BE2C (cell line): Measurements from ENCODE around the gene HAUS5.

Experiments
- DNase-seq: peaks from one replicate; pipeline ENCODE4 v3.0.0-alpha.2; 2020
- H3K27me3 ChIP-seq: fragments of 250-450 bp; sonication (Bioruptor Pico); 2 replicates; pipeline ENCODE4 v1.5.1; 2020; ENCODE audit warnings: mild to moderate bottlenecking
- H3K36me3 ChIP-seq: fragments of 250-450 bp; sonication (Bioruptor Pico); 2 replicates; pipeline ENCODE4 v1.5.1; 2020; ENCODE audit warnings: mild to moderate bottlenecking
- H3K4me1 ChIP-seq: fragments of 250-450 bp; sonication (Bioruptor Pico); 2 replicates; pipeline ENCODE4 v1.5.1; 2020
- H3K4me3 ChIP-seq: 2 replicates; pipeline ENCODE4 v1.5.1; 2011; ENCODE audit warnings: low read depth, low read length
- H3K9me3 ChIP-seq: fragments of 250-450 bp; sonication (Bioruptor Pico); 2 replicates; pipeline ENCODE4 v1.5.1; 2020
- CTCF ChIP-seq: IDR thresholded peaks from 2 replicates; pipeline ENCODE4 v1.5.1; 2012; ENCODE audit warnings: mild to moderate bottlenecking, low read depth, low read length

HAUS5 gene

DNA sequence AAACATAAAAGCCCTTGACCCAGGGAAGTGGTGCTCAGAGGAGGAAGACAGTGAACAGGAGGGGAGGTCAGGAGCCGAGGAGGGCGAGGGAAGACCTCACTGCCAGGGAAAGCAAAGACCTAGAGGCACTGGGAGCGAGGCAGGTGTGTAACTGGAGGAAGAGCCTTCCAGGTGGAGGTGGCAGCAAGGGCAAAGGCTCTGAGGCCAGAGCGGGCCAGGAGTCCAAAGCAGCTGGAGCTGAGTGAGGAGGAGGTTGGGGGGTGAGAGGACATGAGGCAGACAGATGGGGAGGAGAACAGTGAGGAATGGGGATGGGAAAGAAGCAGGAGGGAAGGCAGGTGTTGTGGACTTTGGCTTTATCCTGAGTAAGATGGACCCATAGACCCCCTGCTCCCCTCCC lies 57.4 kb downstream of the HAUS5 start:
- Histone ChIP-seq H3K4me1 (no peaks in the 10 kb centered on the region), H3K27me3 (peaks cover 64% of the 10 kb centered on the region), H3K4me3 (no peak overlapping the region), H3K36me3 (no peaks in the 10 kb centered on the region), H3K9me3 (no peaks in the 10 kb centered on the region)
- TF ChIP-seq CTCF: no peak
- DNase-seq: no peak

DNA sequence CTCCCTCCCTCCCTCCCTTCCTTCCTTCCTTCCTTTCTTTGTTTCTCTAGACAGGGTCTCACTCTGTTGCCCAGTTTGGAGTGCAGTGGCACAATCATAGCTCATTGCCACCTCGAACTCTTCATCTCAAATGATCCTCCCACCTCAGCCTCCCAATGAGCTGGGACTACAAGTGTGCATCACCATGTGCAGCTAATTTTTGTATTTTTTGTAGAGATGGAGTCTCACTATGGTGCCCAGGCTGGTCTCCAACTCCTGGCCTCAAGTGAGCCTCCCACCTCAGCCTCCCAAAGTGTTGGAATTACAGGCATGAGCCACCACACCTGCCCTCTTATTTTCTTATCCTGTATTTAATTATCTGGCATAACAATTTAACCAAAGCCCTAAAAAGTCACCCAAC lies 58.2 kb downstream of the HAUS5 start:
- no peak overlapping the region for H3K4me3 ChIP-seq
- no peak for DNase-seq
- TF ChIP-seq CTCF: no peak
- no peaks in the 10 kb centered on the region for H3K4me1 ChIP-seq
- no peaks in the 10 kb centered on the region for H3K9me3 ChIP-seq
- H3K36me3 ChIP-seq: no peaks in the 10 kb centered on the region
- H3K27me3 ChIP-seq: peaks cover 67% of the 10 kb centered on the region

- DNase-seq: no peak
Measured at GRCh38 chr19:35671818-35672217, 59.3 kb downstream of the HAUS5 start.

DNA sequence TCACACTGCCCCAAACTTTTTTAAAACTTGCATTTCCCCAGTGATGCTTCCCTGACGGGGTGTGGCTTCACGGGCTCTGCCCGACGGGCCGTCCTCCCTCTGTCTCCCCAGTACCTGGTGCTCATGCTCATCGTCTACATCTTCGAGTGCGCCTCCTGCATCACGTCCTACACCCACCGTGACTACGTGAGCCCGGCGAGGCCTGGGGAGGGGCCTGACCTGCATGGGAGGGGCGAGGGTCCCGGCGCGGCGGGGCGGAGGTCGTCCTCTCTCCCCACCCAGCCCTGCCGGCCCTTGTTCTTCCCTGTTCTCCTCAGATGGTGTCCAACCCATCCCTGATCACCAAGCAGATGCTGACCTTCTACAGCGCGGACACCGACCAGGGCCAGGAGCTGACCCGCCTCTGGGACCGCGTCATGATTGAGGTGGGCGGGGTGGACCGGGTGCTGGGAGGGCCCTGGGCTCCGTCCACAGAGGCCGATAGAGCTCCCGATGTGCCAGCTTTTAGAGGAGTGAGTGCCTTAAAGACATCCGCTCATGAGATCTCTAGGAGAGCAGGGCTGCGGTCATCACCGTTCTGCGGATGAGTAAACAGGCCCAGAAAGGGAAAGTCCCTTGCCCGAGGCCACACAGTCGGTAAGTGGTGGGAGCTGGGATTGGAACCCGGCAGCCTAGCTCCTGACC lies 60.7 kb downstream of the HAUS5 start:
- peak; percentile 33 for DNase-seq
- no peak for TF ChIP-seq CTCF
- Histone ChIP-seq H3K27me3 (peaks cover 54% of the 10 kb centered on the region), H3K4me3 (peak overlapping the region; percentile 35), H3K36me3 (no peaks in the 10 kb centered on the region), H3K4me1 (no peaks in the 10 kb centered on the region), H3K9me3 (no peaks in the 10 kb centered on the region)

More at GRCh38 chr19:35671818-35672217, 59.3 kb downstream of the HAUS5 start:
- peaks cover 67% of the 10 kb centered on the region for H3K27me3 ChIP-seq
- no peak overlapping the region for H3K4me3 ChIP-seq
- no peaks in the 10 kb centered on the region for H3K9me3 ChIP-seq
- no peak for TF ChIP-seq CTCF
- H3K4me1 ChIP-seq: no peaks in the 10 kb centered on the region
- H3K36me3 ChIP-seq: no peaks in the 10 kb centered on the region
